PFSK-1 (cell line): ENCODE measurements around the gene FAM131B.

Experiments
- FOXP2 ChIP-seq: optimal IDR thresholded peaks from 2 replicates; pipeline ENCODE3; 2011; ENCODE audit warnings: borderline replicate concordance, control low read depth, inconsistent platforms; ENCODE audit not compliant: insufficient read depth; ENCODE audit errors: extremely low read length, extremely low read depth
- POLR2AphosphoS5 ChIP-seq: IDR thresholded peaks from 2 replicates; pipeline ENCODE4 v1.6.1; 2012; ENCODE audit warnings: low read depth, mild to moderate bottlenecking, control low read depth, low read length, moderate library complexity
- REST ChIP-seq, 2 experiments: IDR thresholded peaks; 2 replicates each; pipeline versions ENCODE4 v1.6.1 to v1.8.0; 2011 to 2012; ENCODE audit warnings: low read depth in 2 of 2, low read length in 2 of 2, control low read depth in 1 of 2, inconsistent platforms in 1 of 2, mild to moderate bottlenecking in 1 of 2, moderate library complexity in 1 of 2; ENCODE audit not compliant: insufficient read depth in 1 of 2
- SIN3A ChIP-seq: IDR thresholded peaks from 2 replicates; pipeline ENCODE4 v1.6.1; 2012; ENCODE audit warnings: mild to moderate bottlenecking, low read length, moderate library complexity, borderline replicate concordance; ENCODE audit not compliant: insufficient read depth
- TAF1 ChIP-seq: IDR thresholded peaks from 2 replicates; pipeline ENCODE4 v1.6.1; 2012; ENCODE audit warnings: low read length, control low read depth, borderline replicate concordance; ENCODE audit not compliant: insufficient read depth

The FAM131B gene

DNA sequence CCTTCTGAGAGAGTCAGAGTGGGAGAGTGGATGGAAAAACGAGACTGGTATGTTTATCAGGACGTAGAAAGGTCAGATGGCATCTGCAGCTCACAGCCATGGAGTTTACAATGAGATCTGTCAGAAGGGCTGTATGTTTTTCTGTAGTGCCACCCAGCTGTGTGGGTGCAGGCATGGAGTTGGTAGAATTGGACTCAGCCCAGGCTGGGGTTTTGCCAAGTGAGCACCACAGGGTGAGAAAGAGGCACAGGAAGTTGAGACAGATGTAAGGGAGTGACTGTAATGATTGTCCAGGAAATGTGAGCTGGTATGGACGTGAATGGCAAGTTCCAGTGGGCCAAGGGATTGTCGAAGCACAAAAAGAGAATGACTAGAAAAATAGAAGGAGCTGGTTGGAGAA, 9.6 kb upstream of the FAM131B start:
- TF ChIP-seq REST (IDR thresholded peaks at IDR 0.05; ENCODE audit: insufficient read depth in 1 of 2, low read depth in 2 of 2, low read length in 2 of 2) (no peak), FOXP2 (no peak), POLR2AphosphoS5 (no peak), TAF1 (no peak), SIN3A (no peak)

DNA sequence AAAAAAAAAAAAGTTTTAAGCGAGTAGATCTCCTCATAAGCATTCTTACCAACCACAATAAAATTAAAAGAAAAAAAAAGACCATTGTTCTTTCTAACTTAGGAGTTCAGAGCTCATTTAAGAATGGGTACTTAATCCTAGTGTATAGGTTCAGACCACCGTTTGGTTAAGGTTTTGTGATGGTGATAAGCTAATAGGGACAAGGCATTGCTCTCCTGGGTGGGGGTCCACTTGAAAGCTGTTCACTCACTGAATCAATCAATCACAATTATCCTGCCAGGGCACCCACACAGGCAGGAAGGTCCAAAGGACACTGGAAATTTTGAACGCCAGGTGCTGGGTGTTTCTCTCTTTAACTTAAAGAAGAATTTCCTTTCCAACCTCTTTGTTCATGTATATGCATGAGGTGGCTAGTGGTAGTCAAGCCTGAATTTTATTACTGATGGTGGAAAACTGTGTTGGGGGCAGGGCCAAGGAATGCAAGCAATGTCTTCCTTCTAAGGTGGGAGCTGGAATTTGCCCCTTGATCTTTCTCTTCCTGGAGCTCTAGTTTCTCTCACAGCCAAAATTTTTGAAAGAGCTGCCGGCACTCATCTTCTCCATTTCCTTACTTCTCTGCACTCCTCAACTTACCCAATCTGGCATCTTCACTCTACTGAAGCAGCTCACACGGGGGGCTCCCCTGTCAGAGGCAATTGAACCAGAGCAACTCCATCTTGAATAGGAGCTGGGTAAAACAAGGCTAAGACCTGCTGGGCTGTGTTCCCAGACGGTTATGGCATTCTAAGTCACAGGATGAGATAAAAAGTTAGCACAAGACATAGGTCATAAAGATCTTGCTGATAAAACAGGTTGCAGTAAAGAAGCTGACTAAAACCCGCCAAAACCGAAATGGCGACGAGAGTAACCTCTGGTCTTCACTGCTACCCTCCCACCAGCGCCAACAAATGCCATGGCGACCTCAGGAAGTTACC, 7.5 kb upstream of the FAM131B start:
- TF ChIP-seq SIN3A, result no peak

- TF ChIP-seq FOXP2, result no peak
- no peak for TF ChIP-seq TAF1
- no peak for TF ChIP-seq SIN3A
Observed at GRCh38 chr7:143368387-143368786, 5.9 kb upstream of the FAM131B start.

- TF ChIP-seq TAF1, result no peak
- TF ChIP-seq REST (IDR thresholded peaks at IDR 0.05; ENCODE audit: insufficient read depth in 1 of 2, low read depth in 2 of 2, low read length in 2 of 2), result no peak
- no peak for TF ChIP-seq SIN3A
- TF ChIP-seq FOXP2, result no peak
- no peak for TF ChIP-seq POLR2AphosphoS5
Observed at GRCh38 chr7:143367972-143368371, 5.5 kb upstream of the FAM131B start.

GRCh38 chr7:143363016-143363937, 764 bp upstream of the FAM131B start:
- TF ChIP-seq TAF1 (no peak), POLR2AphosphoS5 (no peak), FOXP2 (no peak)

DNA sequence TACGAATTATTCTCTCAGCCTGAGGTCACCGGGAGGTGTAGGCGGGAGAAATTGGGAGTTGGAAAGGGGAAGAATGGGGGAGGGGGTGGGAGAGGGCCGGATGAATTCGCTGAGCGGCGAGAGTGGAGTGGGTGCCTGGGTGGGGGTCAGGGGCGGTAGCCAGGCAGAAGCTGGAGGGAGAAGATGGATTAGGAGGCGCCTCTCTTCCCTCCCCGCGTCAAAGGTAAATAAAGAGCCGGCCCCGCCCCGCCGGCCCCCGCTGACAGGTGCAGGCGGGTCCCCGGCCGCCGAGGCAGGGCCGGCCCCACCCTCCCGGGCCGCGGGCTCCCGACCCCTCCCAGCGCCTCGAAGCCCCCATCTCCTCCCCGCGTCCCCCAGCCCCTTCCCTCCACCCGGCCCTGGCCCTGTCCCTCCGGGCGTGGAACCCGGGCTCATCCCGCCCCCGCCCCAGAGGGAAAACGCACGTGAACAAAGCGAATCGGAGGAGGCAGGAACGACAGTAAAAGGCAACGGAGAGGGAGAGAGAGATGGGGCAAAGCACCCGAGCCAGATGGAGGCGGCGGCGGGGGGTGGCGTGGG, 872 bp downstream of the FAM131B start:
- TF ChIP-seq POLR2AphosphoS5, result no peak
- no peak for TF ChIP-seq SIN3A
- no peak for TF ChIP-seq TAF1
- no peak for TF ChIP-seq REST (IDR thresholded peaks at IDR 0.05; ENCODE audit: insufficient read depth in 1 of 2, low read depth in 2 of 2, low read length in 2 of 2)
- no peak for TF ChIP-seq FOXP2
